Measurements from ENCODE around the gene TMEM178B. TPM values are rescaled to one million over a fixed set of nuclear protein-coding genes. Genes with fewer than 3 reads are reported as not detected.

Gene TMEM178B
- total and polyA plus RNA-seq, 10 of the 15 experiments (the other 5 are each of a cell fraction or from before 2014, with no cell fraction given) = 0.01 to 1.1 (median 0.04) TPM; not detected in 2

DNA sequence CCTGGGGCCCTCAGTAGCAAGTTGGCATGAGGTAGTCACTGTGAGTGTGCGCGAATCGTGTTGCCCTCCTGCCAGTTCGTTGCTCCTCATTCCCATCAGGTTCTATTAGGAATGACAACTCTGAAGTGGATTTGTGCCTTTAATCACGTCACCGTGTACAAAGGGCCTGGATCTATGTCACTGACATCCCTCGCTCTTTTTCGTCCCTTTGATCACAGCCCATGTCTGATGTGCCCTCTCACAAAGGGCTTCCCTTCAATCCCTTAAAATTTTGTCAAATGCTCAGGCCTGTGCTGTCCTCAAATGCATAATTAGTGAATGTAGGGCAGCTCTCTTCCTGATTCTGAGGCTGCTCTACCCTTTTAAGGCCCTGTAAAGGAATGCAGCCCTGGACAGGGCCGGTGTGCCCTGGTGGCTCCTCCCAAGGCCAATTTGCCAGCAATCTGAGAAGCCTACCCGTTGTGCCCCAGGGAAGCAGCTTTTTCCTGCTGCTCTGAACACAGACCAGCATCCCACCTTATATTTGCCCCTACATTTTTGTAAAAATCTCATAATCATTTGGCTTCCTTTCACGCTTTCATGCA is 93.6 kb downstream of the TMEM178B start:
- ATAC-seq (no peak), DNase-seq (ENCODE audit: low read depth, low spot score) (no peak), FAIRE-seq (no peak)
- H3K27me3 ChIP-seq (replicated peaks in 1 of 2; ENCODE audit: control insufficient read depth in 2 of 2, insufficient read depth in 2 of 2, low read length in 1 of 2) = peaks cover 0 to 2% of the 10 kb centered on the region in 2 experiments; a peak in 1 of 4 replicates
- SMC1A ChIA-PET (ENCODE audit: uncharacterized antibody, unreplicated experiment) = interaction anchor here (1.2 kb wide), 1 partner anchor 9 kb away, joined by 4 read pairs; no protein-coding TSS in a partner anchor
- H3K27ac ChIP-seq (ENCODE audit: control insufficient read depth, insufficient read depth) = no peak overlapping the region
- no peaks in the 10 kb centered on the region; the same call in 2 of the 3 replicates for H3K9me3 ChIP-seq (replicated peaks; ENCODE audit: control insufficient read depth, insufficient read depth, low read length)
- no peak overlapping the region for H3K9ac ChIP-seq (ENCODE audit: control insufficient read depth, insufficient read depth, low read length)
- no peak overlapping the region for H3K4me2 ChIP-seq (ENCODE audit: control insufficient read depth, insufficient read depth)
- RAD21 ChIA-PET (ENCODE audit: unreplicated experiment) = no interaction called here
- intact Hi-C loops (cut with micrococcal nuclease; ENCODE audit: unreplicated experiment) = no loop called here
- H3K36me3 ChIP-seq (ENCODE audit: control insufficient read depth in 2 of 2, insufficient read depth in 2 of 2, low read length in 1 of 2) = no peaks in the 10 kb centered on the region
- WGBS (ENCODE audit: insufficient coverage, insufficient replicate concordance, low lambda C conversion rate, missing lambda C conversion rate) = 65% methylated on average over 11 of the region's 11 CpGs
- H4K20me1 ChIP-seq (ENCODE audit: control insufficient read depth, insufficient read depth) = no peaks in the 10 kb centered on the region
- CTCF ChIA-PET = no interaction called here
- BruUV-seq (replicated peaks) = no TSS peak
- in situ Hi-C loops (cut with MboI) = no loop called here
- H2AFZ ChIP-seq (ENCODE audit: control insufficient read depth, low read depth, low read length) = no peak overlapping the region
- H3K79me2 ChIP-seq (ENCODE audit: control insufficient read depth, insufficient read depth, low read length) = no peaks in the 10 kb centered on the region
- no peak overlapping the region for H3K4me3 ChIP-seq
- POLR2A ChIA-PET = no interaction called here
- H3K4me1 ChIP-seq (ENCODE audit: control insufficient read depth, insufficient read depth, low read length) = no peaks in the 10 kb centered on the region
- no peak for TF ChIP-seq E4F1 (IDR thresholded peaks at IDR 0.05; ENCODE audit: borderline replicate concordance, partially characterized antibody)
- no peak for TF ChIP-seq YBX1 (IDR thresholded peaks at IDR 0.05)
- TF ChIP-seq ATF7 (IDR thresholded peaks at IDR 0.05; ENCODE audit: low read depth) = no peak
- TF ChIP-seq STAT1 (conservative IDR thresholded peaks at IDR 0.05) = no peak
- TF ChIP-seq, protein P1, sequence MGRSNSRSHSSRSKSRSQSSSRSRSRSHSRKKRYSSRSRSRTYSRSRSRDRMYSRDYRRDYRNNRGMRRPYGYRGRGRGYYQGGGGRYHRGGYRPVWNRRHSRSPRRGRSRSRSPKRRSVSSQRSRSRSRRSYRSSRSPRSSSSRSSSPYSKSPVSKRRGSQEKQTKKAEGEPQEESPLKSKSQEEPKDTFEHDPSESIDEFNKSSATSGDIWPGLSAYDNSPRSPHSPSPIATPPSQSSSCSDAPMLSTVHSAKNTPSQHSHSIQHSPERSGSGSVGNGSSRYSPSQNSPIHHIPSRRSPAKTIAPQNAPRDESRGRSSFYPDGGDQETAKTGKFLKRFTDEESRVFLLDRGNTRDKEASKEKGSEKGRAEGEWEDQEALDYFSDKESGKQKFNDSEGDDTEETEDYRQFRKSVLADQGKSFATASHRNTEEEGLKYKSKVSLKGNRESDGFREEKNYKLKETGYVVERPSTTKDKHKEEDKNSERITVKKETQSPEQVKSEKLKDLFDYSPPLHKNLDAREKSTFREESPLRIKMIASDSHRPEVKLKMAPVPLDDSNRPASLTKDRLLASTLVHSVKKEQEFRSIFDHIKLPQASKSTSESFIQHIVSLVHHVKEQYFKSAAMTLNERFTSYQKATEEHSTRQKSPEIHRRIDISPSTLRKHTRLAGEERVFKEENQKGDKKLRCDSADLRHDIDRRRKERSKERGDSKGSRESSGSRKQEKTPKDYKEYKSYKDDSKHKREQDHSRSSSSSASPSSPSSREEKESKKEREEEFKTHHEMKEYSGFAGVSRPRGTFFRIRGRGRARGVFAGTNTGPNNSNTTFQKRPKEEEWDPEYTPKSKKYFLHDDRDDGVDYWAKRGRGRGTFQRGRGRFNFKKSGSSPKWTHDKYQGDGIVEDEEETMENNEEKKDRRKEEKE (IDR thresholded peaks at IDR 0.05) = no peak
- no peak for TF ChIP-seq FOXK2 (IDR thresholded peaks at IDR 0.05)
- no peak for TF ChIP-seq JUND (IDR thresholded peaks at IDR 0.05; ENCODE audit: low read depth, low read length)
- TF ChIP-seq E2F8 (IDR thresholded peaks at IDR 0.05; ENCODE audit: low read depth, partially characterized antibody) = no peak
- no peak for TF ChIP-seq CEBPB (IDR thresholded peaks at IDR 0.05; ENCODE audit: borderline replicate concordance in 1 of 2, low read depth in 2 of 2, low read length in 2 of 2)
- TF ChIP-seq CHD4 (IDR thresholded peaks at IDR 0.05) = no peak
- no peak for TF ChIP-seq IRF4 (IDR thresholded peaks at IDR 0.05; ENCODE audit: low read depth, low read length)
- TF ChIP-seq SP1 (IDR thresholded peaks at IDR 0.05; ENCODE audit: low read depth, low read length) = no peak
- no peak for TF ChIP-seq GABPA (IDR thresholded peaks at IDR 0.05; ENCODE audit: low read depth)
- TF ChIP-seq, protein P2, sequence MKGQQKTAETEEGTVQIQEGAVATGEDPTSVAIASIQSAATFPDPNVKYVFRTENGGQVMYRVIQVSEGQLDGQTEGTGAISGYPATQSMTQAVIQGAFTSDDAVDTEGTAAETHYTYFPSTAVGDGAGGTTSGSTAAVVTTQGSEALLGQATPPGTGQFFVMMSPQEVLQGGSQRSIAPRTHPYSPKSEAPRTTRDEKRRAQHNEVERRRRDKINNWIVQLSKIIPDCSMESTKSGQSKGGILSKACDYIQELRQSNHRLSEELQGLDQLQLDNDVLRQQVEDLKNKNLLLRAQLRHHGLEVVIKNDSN (IDR thresholded peaks at IDR 0.05; ENCODE audit: borderline replicate concordance, extremely low read length, insufficient read depth, low read depth, low read length) = no peak

All from GM12878 (cell line).